Panc1 (cell line): ENCODE results near the gene SUGCT. TPM values are rescaled to one million over a fixed set of nuclear protein-coding genes. Genes with fewer than 3 reads are reported as not detected.

Experiments used
- ATAC-seq: fragments of 200-7000 bp; cut with Tn5 transposase; 2 replicates; pipeline ENCODE4 v1.9.1; 2020; ENCODE audit warnings: mild to moderate bottlenecking, moderate library complexity
- BruUV-seq: library from RNA; stranded (reverse); fragments of 400-500 nt; replicated peaks from 2 replicates; lab custom pipeline; 2021; lab: Mats Ljungman, UMichigan
- CTCF ChIA-PET: fragments of 300-600 bp; sonication (Branson Sonifier 250); formaldehyde crosslinking; loops from one replicate; lab custom pipeline; 2022; ENCODE audit warnings: antibody characterized with exemption; lab: Charles Lee
- POLR2A ChIA-PET: fragments of 300-600 bp; sonication (Branson Sonifier 250); formaldehyde crosslinking; loops from one replicate; lab custom pipeline; 2022; ENCODE audit warnings: antibody characterized with exemption; lab: Charles Lee
- DNase-seq: peaks from one replicate; pipeline ENCODE4 v3.0.0-alpha.2; 2010; ENCODE audit warnings: low read depth, low spot score
- H3K27ac ChIP-seq: 2 replicates; pipeline ENCODE4 v1.5.1; 2011; ENCODE audit warnings: mild to moderate bottlenecking, low read length, inconsistent platforms
- H3K27me3 ChIP-seq: fragments of 200-500 bp; sonication (Bioruptor generic); 2 replicates; pipeline ENCODE4 v1.6.0; 2014; ENCODE audit warnings: low read length, inconsistent platforms; ENCODE audit not compliant: control insufficient read depth, insufficient read depth
- H3K36me3 ChIP-seq: fragments of 200-500 bp; sonication (Bioruptor generic); 2 replicates; pipeline ENCODE4 v1.5.1; 2014; ENCODE audit warnings: inconsistent platforms, mild to moderate bottlenecking, low read length, moderate library complexity; ENCODE audit not compliant: control insufficient read depth, insufficient read depth
- H3K4me1 ChIP-seq: 2 replicates; pipeline ENCODE4 v1.5.1; 2011; ENCODE audit warnings: inconsistent platforms, mild to moderate bottlenecking, low read length, moderate library complexity; ENCODE audit not compliant: control insufficient read depth, insufficient read depth
- H3K4me3 ChIP-seq, 2 experiments: 2 replicates each; pipeline ENCODE4 v1.5.1; 2011 to 2012; ENCODE audit warnings: low read depth in 2 of 2, low read length in 2 of 2, mild to moderate bottlenecking in 2 of 2, inconsistent platforms in 1 of 2, moderate library complexity in 1 of 2
- H3K9me3 ChIP-seq: fragments of 200-500 bp; sonication (Bioruptor generic); 2 replicates; pipeline ENCODE4 v1.5.1; 2014; ENCODE audit warnings: low read depth, mild to moderate bottlenecking, inconsistent platforms, low read length, moderate library complexity; ENCODE audit not compliant: control insufficient read depth, insufficient read depth
- POLR2AphosphoS5 ChIP-seq: IDR thresholded peaks from 2 replicates; pipeline ENCODE4 v1.6.1; 2012; ENCODE audit warnings: mild to moderate bottlenecking, low read depth, low read length, moderate library complexity
- SIN3A ChIP-seq: IDR thresholded peaks from 2 replicates; pipeline ENCODE4 v1.6.1; 2012; ENCODE audit warnings: low read depth, mild to moderate bottlenecking, low read length, moderate library complexity, borderline replicate concordance; ENCODE audit not compliant: insufficient read depth
- TCF7L2 ChIP-seq: IDR thresholded peaks from 2 replicates; pipeline ENCODE4 v1.6.1; 2011; ENCODE audit warnings: mild to moderate bottlenecking, low read depth, low read length, inconsistent platforms
- in situ Hi-C: cut with HindIII; loops from 2 replicates; pipeline ENCODE4 v1.10.0; 2016; ENCODE audit warnings: low sequenced_read_pairs, low pct_unique_long_range_greater_than_20kb
- intact Hi-C: fragments of 100-400 bp; cut with micrococcal nuclease; formaldehyde crosslinking; loops from one replicate; pipeline ENCODE4 v1.10.0; 2022; ENCODE audit not compliant: unreplicated experiment
- total RNA-seq: library from RNA; stranded (reverse); gene quantifications from one replicate; pipeline ENCODE4 v1.2.1, GENCODE V29; 2021; ENCODE audit not compliant: unreplicated experiment
- TF ChIP-seq, protein P1 (sequence below), 2 experiments: IDR thresholded peaks; 2 replicates each; pipeline ENCODE4 v1.6.1; 2011 to 2012; ENCODE audit warnings: low read depth in 2 of 2, control low read depth in 1 of 2, low read length in 1 of 2, mild to moderate bottlenecking in 1 of 2, moderate library complexity in 1 of 2; ENCODE audit not compliant: insufficient read depth in 1 of 2
- TF ChIP-seq, protein P2 (sequence below): fragments of 450-650 bp; IDR thresholded peaks from 2 replicates; pipeline ENCODE4 v1.5.1; 2017; ENCODE audit warnings: mild to moderate bottlenecking

Gene SUGCT
- total RNA-seq, 1 experiment from 2014 or later = 3.1 TPM

DNA sequence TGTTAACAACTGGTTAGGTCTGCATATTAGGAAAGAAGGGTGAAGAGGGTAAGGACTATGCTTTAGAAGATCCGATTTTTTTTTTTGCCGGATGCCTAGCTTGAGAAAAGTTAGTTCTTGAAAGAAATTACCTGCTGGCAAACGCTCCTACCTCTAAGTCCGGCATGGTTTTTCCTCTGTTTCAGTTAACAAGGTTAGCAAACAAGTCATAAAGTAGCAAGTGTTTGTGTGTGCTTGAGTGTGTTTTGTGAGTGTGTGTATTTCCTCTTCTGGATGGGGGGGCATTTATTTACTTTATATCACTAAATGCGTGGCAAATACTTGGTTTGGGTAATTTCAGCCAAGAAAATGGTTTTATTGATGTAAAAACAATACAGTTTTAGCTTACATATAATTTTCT, 195.6 kb downstream of the SUGCT start:
- H3K27ac ChIP-seq = no peak overlapping the region
- H3K4me3 ChIP-seq = no peak overlapping the region
- ChIA-PET CTCF (no interaction called here), POLR2A (no interaction called here)
- no peaks in the 10 kb centered on the region for H3K27me3 ChIP-seq
- no peaks in the 10 kb centered on the region for H3K9me3 ChIP-seq
- no peaks in the 10 kb centered on the region for H3K36me3 ChIP-seq
- DNase-seq (no peak), ATAC-seq (no peak)
- TF ChIP-seq SIN3A (no peak), TCF7L2 (no peak), POLR2AphosphoS5 (no peak)
- TF ChIP-seq, protein P1, sequence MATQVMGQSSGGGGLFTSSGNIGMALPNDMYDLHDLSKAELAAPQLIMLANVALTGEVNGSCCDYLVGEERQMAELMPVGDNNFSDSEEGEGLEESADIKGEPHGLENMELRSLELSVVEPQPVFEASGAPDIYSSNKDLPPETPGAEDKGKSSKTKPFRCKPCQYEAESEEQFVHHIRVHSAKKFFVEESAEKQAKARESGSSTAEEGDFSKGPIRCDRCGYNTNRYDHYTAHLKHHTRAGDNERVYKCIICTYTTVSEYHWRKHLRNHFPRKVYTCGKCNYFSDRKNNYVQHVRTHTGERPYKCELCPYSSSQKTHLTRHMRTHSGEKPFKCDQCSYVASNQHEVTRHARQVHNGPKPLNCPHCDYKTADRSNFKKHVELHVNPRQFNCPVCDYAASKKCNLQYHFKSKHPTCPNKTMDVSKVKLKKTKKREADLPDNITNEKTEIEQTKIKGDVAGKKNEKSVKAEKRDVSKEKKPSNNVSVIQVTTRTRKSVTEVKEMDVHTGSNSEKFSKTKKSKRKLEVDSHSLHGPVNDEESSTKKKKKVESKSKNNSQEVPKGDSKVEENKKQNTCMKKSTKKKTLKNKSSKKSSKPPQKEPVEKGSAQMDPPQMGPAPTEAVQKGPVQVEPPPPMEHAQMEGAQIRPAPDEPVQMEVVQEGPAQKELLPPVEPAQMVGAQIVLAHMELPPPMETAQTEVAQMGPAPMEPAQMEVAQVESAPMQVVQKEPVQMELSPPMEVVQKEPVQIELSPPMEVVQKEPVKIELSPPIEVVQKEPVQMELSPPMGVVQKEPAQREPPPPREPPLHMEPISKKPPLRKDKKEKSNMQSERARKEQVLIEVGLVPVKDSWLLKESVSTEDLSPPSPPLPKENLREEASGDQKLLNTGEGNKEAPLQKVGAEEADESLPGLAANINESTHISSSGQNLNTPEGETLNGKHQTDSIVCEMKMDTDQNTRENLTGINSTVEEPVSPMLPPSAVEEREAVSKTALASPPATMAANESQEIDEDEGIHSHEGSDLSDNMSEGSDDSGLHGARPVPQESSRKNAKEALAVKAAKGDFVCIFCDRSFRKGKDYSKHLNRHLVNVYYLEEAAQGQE (IDR thresholded peaks at IDR 0.05; ENCODE audit: insufficient read depth in 1 of 2, low read depth in 2 of 2, low read length in 1 of 2) = no peak
- TF ChIP-seq, protein P2, sequence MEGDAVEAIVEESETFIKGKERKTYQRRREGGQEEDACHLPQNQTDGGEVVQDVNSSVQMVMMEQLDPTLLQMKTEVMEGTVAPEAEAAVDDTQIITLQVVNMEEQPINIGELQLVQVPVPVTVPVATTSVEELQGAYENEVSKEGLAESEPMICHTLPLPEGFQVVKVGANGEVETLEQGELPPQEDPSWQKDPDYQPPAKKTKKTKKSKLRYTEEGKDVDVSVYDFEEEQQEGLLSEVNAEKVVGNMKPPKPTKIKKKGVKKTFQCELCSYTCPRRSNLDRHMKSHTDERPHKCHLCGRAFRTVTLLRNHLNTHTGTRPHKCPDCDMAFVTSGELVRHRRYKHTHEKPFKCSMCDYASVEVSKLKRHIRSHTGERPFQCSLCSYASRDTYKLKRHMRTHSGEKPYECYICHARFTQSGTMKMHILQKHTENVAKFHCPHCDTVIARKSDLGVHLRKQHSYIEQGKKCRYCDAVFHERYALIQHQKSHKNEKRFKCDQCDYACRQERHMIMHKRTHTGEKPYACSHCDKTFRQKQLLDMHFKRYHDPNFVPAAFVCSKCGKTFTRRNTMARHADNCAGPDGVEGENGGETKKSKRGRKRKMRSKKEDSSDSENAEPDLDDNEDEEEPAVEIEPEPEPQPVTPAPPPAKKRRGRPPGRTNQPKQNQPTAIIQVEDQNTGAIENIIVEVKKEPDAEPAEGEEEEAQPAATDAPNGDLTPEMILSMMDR = no peak
- intact Hi-C loops (no loop called here), in situ Hi-C loops (no loop called here)
- BruUV-seq = no TSS peak
- no peaks in the 10 kb centered on the region for H3K4me1 ChIP-seq

DNA sequence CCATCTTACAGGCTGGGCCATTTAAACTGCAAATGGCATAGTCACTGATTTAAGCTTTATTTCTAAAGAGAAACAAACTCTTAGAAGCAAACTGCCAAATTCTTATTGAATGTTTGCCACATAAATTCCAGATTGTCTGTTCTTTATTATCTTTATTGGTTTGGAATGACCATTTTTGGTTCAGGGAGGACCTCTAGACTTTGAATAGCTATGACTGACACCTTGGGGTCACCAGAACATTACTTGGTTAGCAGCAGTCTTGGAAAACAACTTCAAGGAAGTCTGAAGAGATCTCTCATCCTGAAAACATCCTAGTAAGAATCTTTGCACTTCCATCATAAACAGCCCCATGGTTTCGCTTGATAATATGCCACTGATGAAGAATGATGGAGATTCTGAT, 197.1 kb downstream of the SUGCT start:
- BruUV-seq = no TSS peak
- TF ChIP-seq, protein P1 (IDR thresholded peaks at IDR 0.05; ENCODE audit: insufficient read depth in 1 of 2, low read depth in 2 of 2, low read length in 1 of 2) = no peak
- TF ChIP-seq, protein P2 = no peak
- TF ChIP-seq TCF7L2 = no peak
- no peak for TF ChIP-seq SIN3A
- TF ChIP-seq POLR2AphosphoS5 = no peak
- Histone ChIP-seq H3K27ac (no peak overlapping the region), H3K9me3 (no peaks in the 10 kb centered on the region), H3K36me3 (no peaks in the 10 kb centered on the region), H3K27me3 (no peaks in the 10 kb centered on the region), H3K4me1 (no peaks in the 10 kb centered on the region), H3K4me3 (no peak overlapping the region)
- POLR2A ChIA-PET = no interaction called here
- in situ Hi-C loops = no loop called here
- no peak for DNase-seq
- CTCF ChIA-PET = no interaction called here
- no peak for ATAC-seq
- intact Hi-C loops = no loop called here
